NCI-H460 (cell line): ENCODE results near the gene WLS. TPM values are rescaled to one million over a fixed set of nuclear protein-coding genes. Genes with fewer than 3 reads are reported as not detected.

Source experiments
- DNase-seq: peaks from one replicate; pipeline ENCODE4 v3.0.0-alpha.2; 2016; ENCODE audit warnings: low read depth; ENCODE audit errors: extremely low read depth
- total RNA-seq: library from RNA; depleted of rRNA; stranded (reverse); fragments of >200 nt; shearing (Covaris generic); gene quantifications from 2 replicates; pipeline ENCODE4 v1.2.3, GENCODE V29; 2014

The WLS gene
- total RNA-seq, 1 experiment from 2014 or later = 27.3 TPM

GRCh38 chr1:68202239-68202832 lies 30.0 kb downstream of the WLS start:
- DNase-seq = no peak

DNA sequence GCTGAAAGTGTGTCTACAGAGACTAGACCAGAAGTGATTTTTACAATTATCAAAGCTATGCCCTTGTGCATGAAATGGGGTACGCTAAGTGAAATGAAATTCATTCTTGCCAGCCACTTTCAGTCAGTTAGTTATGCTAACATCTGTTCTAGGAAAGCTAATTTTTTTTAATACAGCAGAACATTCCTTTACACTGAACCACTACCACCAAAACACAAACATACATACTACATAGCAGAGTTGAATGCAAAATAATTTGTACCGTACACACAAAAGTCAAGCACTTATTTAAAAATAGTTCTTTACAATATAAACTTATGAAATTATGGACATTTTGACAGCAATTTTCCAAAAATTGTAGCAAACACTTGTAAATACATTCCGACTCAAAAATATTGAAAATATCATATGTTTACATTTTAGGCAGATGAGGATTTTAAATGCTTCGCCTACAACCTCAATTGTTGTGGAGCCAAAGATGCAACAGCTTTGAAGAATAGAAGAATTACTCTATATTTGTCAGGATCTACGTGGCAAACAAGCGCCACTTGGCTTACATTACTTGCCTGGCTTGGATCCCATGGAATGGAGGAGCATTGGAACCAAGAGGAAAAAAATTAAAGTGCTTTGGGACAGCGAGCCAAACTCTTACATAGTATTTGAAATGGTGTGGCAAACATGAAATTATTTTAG lies 30.6 kb downstream of the WLS start:
- DNase-seq = no peak

- DNase-seq = no peak
These were observed 32.7 kb downstream of the WLS start for GRCh38 chr1:68199603-68200002.

DNA sequence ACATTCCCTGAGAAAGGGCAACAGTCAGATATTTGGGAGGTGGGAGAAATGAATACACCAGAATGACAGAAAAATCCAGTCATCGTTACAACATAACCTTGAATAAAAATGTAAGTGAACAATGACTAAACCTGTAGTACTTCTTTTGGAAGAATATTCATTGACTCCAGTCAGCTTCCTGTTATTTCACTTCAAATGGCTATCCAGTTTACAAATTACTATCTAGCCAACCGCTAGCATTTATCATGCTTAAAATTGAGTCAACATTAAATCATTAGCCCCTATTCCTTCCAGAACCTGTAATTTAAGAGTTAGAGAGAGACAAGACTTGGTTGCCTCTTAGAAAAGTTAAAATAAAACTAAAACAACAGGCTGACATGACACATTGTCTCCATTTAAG lies 33.6 kb downstream of the WLS start:
- no peak for DNase-seq

DNA sequence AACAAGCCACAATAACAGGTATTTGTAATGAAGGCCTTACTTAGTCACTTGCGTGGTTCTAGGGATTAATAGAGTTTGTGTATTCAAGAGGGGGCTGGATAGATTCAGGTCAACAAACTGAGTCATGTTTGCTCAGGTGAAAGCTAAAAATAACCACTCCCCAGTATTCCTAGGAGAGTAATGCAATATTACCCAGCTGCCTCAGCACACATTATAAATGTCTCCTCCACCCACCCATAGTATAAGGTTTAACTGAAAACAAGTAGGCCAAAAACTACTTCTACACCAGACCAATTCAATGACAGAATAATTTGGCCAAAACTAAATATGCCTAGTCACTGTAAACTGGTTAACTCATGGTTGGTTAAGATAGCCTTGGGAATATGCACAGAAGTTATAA lies 34.4 kb downstream of the WLS start:
- no peak for DNase-seq

DNA sequence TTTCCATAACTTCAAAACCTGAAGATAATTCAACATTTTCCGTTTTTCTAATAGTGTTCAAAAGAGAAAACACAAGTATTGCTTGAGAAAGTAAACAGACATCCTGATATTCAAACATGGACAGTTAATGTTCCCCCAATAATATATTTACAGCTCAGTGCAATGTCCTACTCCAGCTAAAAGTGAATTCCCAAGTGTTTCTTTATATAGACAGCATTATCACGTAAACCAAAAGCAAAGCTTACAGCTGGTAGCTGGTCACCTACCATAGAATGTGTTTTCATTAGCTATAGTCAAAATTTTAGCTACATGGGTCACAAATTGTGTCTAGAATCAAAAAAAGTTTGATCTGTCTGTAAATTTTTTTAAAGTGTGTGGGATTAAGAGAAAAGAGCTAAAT lies 34.9 kb downstream of the WLS start:
- DNase-seq = no peak

GRCh38 chr1:68196676-68197075 lies 35.6 kb downstream of the WLS start:
- DNase-seq = no peak

DNA sequence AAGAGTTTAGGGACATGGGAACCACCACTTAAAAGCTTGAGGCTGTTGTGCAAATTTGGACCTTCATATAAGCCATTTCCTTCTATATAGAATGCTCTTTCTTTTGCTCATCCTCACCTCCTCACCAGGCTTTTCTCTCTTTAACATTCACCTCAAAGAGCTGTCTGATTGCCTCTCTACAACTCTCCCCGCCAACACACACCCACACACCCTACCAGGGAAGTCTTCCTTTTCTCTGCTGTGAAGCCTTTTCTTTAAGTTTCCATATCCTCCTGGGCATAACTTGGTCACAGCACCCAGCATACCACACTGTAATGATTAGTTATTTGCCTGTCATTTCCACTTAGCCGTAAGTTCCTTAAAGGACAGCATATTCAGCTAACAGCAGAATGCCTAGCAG lies 40.6 kb downstream of the WLS start:
- DNase-seq = no peak

GRCh38 chr1:68188644-68189340 lies 43.5 kb downstream of the WLS start:
- no peak for DNase-seq

GRCh38 chr1:68188060-68188538 lies 44.2 kb downstream of the WLS start:
- no peak for DNase-seq

- DNase-seq = no peak
These were observed 46.6 kb downstream of the WLS start for GRCh38 chr1:68185743-68186142.

GRCh38 chr1:68183895-68184294 lies 48.4 kb downstream of the WLS start:
- no peak for DNase-seq

DNA sequence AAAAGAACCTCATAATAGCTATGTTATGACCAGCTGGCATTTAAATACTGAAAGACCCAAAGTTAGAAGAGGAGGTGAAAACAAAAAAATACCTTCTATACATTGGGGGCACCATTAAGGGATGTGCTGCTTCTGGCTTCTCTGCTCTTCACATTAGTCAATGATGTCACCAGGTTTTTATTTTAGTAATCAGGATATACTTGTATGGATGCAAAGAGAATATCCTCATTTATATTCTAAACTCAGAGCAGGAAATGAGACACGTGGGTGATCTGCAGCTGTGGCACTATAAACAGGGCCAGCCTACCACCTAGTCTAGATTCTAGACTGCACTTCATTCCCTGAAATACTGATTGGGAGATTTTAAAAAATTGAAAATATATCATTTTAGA lies 51.2 kb downstream of the WLS start:
- no peak for DNase-seq

DNA sequence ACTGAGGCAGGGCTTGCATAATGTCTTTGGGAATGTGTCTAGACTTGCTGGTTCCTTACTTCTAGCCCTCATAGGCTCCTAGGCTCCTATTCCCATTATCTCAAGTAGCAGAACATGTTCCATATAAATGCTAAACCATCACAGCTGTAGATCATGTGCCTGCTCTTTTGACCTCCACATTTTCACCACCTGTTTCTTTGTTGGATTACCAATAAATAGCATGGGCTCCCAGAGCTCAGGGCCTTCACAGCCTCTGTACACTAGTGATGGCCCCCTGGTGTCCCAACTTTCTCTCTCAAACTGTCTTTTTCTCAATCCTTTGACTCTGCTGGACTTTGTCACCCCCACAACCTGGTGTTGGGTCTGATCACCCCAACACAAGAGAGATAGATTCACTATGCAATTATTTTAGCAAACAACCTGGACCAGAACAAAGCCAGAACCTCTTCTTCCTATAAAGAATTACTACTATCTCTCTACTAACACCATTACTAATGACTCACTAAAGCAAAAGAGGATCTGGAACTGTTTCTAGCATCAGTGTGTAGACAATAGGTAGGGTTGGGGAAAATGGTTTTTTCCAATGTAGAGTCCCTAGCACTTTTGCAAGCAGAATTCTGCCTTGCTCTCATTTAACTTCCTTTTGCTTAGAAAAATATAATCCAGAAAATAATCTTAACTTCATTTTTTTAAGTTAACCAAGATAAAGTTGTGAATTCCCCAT lies 51.7 kb downstream of the WLS start:
- no peak for DNase-seq

DNA sequence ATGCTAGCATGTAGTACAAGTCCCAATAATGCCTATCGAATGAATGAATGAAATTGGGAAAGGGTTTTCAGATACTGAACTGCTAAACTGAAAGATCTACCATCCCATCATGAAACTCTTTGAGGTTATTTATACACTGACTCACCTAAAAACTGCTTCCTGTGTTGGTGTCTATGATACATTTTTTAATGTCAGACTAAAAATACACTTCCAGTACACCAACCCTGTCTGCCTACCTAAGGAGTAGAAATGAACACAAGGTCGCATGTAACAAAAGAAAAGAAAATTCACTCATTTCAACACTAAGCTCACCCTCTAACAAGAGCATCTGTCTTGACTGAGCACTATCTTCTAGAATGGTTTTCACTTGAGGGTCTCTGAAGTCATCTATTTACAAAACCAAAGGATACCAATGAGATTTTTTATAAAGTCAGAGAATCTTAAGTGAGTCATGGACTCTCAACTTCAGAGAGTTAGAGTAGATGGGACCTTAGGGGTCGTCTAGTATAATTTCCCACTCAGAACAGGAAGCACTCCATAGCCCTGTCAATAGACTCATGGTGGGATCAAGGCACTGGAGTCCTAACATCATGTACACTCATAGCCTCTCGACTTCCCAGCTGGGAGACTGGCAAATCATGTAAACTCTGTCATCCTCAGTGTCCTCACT lies 53.4 kb downstream of the WLS start:
- DNase-seq = no peak

DNA sequence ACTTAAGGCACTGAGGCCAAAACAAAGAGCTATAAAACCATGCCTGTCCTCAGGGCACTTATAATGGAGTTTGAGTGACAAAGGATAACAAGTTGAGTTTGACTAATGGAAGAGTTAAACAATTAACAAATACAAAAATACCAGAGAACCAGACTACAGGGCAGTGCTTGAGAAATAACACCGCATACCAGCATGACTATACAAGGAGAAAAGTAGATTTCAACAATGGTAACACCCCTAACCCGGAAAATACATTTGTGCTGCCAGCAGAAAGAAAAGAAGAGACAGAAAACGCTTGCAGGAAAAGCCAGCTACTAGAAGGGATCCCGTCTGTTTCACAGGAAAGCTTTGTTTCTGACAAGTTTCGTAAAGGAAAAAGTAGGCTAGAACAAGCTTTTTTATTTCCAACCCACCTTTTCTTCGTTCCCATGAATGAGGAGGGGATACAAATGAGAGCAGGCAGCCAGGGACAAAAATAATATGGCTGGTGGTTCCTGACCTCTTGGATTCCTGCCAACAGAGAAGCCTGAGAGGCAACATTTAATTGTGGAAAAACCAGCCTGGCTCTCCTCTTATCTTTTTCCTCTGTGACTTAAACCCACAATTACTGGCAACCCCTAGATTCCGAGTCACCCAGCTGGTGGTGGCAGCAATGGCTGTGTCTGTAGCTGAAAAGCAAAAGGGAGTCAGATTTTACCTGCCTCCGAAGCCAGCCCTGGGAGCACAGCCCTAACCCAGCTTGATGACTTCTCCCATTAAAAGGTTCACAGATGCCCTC lies 56.5 kb downstream of the WLS start:
- DNase-seq = no peak

DNA sequence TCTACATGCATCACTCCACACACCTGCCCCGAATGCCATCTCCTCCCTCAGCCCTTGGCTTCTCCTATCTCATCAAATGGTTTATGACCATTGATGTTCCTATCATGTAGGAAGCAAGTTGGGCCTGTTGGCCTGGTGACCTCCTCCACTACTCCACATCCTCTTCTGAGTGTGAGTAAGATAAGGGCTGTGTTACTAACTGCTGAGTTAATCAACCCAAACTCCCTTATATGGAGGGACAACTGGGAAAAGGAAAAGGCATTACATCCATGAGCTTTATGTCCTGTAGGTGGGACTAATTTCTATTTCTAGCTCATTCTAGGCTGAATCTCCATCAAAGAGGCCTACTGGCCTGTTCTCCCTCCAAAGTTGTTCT lies 57.6 kb downstream of the WLS start:
- no peak for DNase-seq

DNA sequence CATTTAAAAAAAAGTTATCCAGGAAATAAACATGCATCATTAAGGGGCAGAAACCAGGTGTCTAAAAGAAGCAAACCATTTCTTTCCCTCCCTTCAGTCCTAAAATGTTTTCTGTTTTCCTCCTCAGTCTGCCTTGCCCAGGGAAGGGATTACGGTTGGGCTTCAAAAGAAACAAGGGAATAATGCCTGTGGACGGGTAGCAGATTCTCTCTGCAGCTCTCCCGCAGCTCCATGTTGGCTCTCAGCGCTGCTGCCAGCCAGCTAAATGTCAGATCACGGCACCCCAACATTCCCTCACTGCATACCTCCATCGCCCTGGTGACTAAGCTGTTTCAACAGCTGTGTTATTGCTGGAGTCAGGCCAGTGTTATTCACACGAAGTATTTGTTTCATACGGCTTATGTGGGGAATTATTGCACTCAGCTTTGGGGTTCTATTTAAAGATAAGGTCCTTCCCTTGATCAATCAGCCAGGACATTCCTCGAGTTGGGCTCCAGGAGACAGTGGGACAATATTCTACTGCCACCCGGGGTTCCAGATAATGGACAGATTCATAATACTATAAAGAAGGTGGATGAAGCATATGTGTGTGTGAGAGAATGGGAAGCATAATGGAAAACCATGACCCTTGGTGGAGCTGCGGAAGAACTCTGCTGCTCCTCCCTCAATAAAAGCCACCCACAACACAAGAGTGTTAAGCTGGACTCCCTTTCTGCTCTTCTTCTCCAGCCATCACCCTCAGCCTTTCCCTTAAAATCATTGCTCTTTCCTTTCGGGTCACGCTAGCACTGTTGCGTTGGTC lies 58.2 kb downstream of the WLS start:
- peak; percentile 70 for DNase-seq

DNA sequence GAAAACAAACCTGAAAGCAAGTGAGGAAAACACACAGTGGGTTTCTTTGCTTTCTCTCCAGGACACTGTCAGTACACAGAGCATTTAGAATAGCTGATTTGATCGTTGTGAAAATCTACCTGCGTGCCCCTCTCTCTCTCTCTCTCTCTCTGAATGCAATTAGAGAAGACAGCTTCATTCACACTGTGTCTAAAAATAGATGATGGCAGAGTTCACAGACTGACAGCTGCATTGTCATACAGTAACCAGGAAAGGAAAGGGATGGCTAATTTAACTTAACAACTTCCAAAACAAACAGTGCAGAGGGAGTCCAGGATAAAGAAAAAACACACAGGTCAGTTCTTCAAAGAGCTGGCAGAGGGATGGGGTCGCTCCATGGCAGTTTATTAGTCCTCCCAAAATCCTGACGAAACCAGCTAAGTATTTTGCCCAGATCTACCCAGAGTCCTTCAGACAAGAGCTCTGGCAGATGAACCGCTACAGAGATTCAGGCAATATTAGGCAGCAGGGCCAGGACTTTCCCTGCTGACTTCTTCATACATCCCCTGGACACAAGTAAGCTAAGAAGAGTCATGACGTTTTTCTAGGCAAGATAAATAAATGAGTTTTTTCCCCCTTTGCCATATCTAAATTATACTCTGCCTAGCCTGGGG lies 58.9 kb downstream of the WLS start:
- no peak for DNase-seq
